GM18867 (cell line): Measurements from ENCODE around the gene TRIM2.
"Not testable (repeated sequence)": the region's sequence is repeated elsewhere in the genome, so short reads cannot be mapped to it uniquely, and the experiment has no call there.

Experiments used
- ATAC-seq: cut with Tn5 transposase; IDR thresholded peaks from one replicate; pipeline ENCODE4 v1.9.1; 2021; ENCODE audit warnings: mild to moderate bottlenecking, moderate library complexity; ENCODE audit not compliant: unreplicated experiment

TRIM2 gene

GRCh38 chr4:153204247-153204671 is at the start of gene TRIM2:
Gene TRIM2, plus strand, starts transcription at chr4:153204443. Its CDS starts 88 bp downstream, at chr4:153204531.
- ATAC-seq: no peak

GRCh38 chr4:153155686-153156085 is 48.6 kb upstream of the TRIM2 start:
- ATAC-seq: no peak

DNA sequence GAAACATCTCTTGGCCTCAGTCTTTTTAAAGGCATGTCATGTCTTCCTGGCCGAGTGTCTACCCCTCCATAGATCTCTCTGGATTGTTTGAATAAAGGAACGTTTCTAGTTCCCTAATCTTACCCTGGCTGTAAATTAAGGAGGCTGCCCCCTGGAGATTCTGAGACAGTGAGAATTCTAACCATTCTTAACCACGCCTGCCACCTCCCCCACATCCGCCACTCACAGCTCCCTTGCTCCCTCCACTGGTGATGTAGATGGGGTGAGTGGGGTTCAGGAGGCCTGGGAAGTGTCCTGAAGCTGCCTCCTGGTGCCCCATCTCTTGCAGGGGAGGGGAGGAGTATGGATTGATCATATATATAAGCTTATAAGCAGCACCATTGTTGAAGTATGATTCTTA is 48.0 kb upstream of the TRIM2 start:
- ATAC-seq: no peak

DNA sequence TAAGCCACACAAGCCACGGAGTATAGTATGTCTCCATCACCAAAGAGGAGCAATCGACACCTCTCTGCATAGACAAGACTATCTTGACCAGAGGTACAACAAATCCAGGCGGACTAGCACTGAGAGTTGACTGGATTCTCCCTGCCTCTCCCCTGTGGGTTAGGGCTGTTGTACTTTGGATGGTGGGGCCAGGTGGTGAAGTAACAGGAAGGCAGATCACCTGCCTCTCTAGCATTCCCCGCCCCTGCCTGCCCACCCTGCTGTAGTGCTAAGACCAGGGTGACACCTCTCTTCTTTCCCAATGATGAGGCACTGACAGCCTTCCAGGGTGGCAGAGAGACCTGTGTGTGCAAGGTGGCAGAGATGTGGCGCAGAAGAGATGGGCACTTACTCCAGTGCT is 47.5 kb upstream of the TRIM2 start:
- ATAC-seq: no peak

DNA sequence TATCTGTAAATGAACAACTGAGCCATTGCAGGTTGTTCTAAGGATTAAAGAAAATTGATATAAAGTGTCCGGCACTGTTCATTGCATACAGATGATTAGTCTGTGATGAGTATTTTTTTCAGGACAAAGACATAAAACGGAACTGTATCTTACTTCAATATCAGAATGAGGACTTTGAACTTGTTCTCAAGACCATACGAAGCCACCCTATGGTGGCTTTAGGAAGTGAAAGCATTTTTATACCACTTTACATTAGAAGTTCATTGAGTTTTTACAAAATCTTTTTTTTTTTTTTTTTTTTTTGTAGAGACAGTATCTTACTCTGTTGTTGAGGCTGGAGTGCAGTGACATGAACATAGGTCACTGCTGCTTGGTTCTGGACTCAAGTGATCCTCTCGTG is 45.2 kb upstream of the TRIM2 start:
- ATAC-seq: no peak

- no peak for ATAC-seq
Observed at GRCh38 chr4:153159728-153160221, 44.5 kb upstream of the TRIM2 start.

- no peak for ATAC-seq
Observed at GRCh38 chr4:153160821-153161220, 43.4 kb upstream of the TRIM2 start.

DNA sequence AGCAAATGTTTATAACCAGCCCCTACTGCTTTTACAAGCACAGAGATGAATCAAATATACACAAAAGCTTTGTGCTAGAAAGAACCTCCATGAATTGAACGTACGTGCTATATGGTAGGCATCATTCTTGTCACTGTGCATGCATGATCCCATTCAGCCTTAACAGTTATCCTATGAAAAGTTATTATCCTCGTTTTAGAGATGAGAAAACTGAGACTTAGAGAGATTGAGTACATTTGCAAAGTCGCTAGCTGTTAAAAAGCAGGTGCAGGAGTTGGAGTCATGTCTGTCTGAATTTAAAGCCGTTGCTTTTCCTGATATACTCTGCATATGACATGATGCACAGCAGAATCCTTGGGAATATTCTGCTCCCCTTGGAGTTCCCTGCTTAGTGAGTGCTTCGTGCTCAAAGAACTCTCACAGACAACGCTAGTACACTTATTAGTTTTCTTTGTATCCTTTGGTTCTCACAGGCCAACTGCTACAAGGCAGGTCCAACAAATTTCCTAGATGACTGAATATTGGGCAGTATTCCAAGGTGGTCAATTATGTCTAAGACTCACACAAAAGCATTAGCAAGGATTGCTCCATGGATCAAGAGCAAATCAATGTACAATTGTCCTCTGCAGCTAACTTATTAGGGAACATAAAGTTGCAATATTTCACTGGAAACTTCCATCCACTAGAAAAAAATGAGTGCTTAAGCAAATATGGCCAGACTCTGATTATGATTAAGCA is 42.8 kb upstream of the TRIM2 start:
- no peak for ATAC-seq

DNA sequence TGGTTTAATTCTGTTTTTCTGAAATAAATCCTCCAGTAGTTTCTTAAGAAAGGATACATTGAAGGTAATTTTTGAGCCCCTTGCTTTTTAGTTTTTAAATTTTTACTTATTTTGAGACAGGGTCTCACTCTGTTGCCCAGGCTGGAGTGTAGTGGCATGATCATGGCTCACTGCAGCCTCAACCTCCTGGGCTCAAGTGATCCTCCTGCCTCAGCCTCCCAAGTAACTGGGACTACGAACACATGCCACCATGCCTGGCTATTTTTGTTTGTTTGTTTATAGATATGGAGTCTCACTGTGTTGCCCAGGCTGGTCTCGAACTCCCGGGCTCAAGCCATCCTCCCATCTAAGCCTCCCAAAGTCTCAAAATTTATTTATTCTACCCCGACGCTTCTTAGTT is 39.0 kb upstream of the TRIM2 start:
- ATAC-seq: not testable (repeated sequence)

- ATAC-seq: no peak
Observed at GRCh38 chr4:153166716-153167501, 37.3 kb upstream of the TRIM2 start.

DNA sequence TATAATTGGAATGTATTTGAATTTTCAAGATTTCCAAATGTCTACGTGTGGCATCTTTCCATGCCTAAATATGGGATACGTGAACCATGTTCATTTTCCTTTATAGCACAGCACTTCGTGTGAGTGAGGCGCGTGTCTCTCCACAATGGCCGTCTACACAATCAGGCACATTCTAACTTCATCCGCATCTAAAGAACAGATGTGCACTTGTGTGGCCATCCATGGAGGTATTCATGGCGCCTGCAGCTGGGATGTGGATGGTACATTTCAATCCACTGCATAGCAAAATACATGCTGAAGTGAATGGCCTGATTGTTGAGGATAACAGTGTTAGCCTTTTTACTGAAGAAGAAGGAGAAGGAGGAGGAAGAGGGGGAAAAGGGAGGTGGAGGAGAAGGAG is 34.5 kb upstream of the TRIM2 start:
- no peak for ATAC-seq

- no peak for ATAC-seq
Observed at GRCh38 chr4:153170407-153170806, 33.8 kb upstream of the TRIM2 start.

- ATAC-seq: no peak
Observed at GRCh38 chr4:153174821-153175567, 29.2 kb upstream of the TRIM2 start.

- ATAC-seq: no peak
Observed at GRCh38 chr4:153176938-153177337, 27.3 kb upstream of the TRIM2 start.

- ATAC-seq: no peak
Observed at GRCh38 chr4:153177841-153178240, 26.4 kb upstream of the TRIM2 start.

DNA sequence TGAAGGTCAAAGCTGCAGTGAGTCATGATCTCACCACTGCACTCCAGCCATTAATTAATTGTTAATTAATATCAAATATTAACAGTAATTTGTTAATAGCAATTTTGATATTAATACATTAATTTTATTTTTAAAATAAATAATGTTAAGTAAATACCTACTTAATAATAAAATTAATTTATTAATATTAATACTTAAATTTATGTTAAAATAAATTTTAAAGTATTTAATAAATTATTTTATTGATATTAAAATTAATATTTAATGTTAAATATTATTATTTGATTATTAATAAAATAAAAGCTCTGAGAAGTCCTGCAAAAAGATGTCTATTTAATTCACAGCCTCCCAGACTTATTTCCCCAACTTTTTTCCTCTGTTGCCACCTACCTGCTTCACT is 25.1 kb upstream of the TRIM2 start:
- no peak for ATAC-seq

- no peak for ATAC-seq
Observed at GRCh38 chr4:153181293-153181692, 22.9 kb upstream of the TRIM2 start.

- no peak for ATAC-seq
Observed at GRCh38 chr4:153181700-153182099, 22.5 kb upstream of the TRIM2 start.

- no peak for ATAC-seq
Observed at GRCh38 chr4:153183146-153183545, 21.1 kb upstream of the TRIM2 start.

DNA sequence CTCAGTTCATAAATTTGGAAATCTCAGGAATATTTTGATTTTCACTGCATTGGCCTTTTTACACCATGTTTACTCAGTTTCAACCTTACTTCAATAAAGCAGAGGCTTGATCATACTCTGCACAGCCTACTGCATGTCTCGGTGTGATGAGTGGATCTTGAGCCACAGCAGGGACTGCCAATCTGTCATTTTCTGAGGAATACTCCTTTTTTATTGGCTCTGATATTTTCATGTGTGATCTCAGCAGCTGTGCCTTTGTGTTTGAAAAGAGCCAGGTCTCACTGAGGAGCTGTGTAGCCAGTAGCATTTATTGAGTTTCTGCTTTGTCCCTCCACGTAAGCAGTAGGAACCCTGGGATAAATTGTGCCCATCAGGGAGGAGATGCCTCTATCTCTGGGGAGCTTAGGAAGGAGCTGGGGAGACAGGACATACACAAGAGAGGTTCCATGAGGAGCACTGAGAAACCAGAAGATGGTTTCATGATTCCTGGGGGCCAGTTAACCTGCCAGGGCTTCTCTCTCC is 18.9 kb upstream of the TRIM2 start:
- no peak for ATAC-seq

DNA sequence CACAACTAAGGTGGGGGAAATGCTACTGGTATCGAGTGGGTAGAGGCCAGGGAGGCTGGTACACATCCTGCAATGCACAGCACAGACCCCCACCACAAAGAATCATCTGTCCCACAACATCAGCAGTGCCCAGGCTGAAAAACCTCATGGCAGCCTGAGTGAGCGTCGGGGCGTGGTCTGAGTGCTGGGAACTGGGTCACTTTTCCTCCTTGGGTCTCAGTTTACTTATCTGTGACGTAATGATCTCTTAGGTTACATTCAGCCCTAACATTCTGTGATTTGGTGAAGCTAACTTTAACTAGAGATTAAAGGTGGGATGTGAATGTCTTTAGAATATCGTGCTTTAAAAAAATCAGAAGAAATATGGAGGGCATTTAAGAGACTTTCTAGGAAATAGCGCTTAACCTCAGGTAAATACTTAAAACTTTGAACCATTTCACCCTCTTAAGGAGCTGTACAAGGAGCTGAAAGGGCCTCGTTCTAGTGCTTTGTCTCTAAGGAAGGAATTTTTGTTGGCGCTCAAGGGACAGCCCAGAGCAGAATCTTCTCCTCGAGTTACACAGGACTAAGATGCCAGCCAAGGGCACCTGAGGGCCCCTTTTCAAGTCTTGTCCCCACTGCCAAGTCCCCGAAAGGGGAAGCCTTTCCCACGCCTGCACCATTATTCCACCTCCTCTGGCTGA is 18.1 kb upstream of the TRIM2 start:
- no peak for ATAC-seq
